ENCODE measurements around the gene KREMEN1. TPM values are rescaled to one million over a fixed set of nuclear protein-coding genes. Genes with fewer than 3 reads are reported as not detected.

The KREMEN1 gene
- total RNA-seq, 2 experiments from 2014 or later: 0.09 to 0.47 TPM

DNA sequence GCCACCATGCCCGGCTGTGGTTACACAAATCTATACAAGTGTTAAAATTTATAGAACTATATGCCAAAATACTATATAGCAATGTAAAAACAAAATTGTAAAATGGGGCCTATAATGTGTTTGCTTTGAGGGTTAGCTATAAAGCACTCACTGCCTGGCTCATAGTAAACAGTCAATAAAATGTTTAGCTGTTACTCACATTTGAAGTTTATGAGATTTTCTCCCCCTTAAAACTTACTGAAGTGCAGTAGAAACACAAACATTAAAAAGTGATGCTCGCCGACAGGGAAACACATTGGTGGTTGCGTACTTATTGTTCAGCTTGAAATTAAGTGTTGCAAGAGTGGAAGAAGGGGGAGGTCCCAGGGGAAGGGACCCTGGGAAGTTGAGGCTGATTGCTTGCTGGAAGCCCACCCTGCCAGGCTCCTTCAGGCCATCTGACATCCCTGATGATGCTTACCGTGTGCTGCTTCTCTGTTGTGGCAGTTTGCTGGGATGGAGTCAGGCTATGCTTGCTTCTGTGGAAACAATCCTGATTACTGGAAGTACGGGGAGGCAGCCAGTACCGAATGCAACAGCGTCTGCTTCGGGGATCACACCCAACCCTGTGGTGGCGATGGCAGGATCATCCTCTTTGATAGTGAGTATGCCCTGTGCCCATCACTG, 52.1 kb downstream of the KREMEN1 start:
- DNase-seq (peak; percentile 15), ATAC-seq (no peak)
- H3K27ac Mint-ChIP-seq: no peak overlapping the region
- CTCF ChIA-PET: interaction anchor here (0.9 kb wide), 1 partner anchor 13 kb away, joined by 3 read pairs; no protein-coding TSS in a partner anchor
- H3K36me3 Mint-ChIP-seq: peaks cover 12% of the 10 kb centered on the region
- peaks cover 33% of the 10 kb centered on the region for H3K4me1 Mint-ChIP-seq
- H3K9me3 Mint-ChIP-seq (ENCODE audit: low read depth): no peaks in the 10 kb centered on the region
- H3K4me3 Mint-ChIP-seq: no peak overlapping the region
- peaks cover 6% of the 10 kb centered on the region for H3K27me3 Mint-ChIP-seq

- CTCF ChIA-PET: interaction anchor here (0.9 kb wide), 1 partner anchor 13 kb away, joined by 3 read pairs; no protein-coding TSS in a partner anchor
- no peak overlapping the region for H3K27ac Mint-ChIP-seq
- peaks cover 33% of the 10 kb centered on the region for H3K4me1 Mint-ChIP-seq
- H3K36me3 Mint-ChIP-seq: peaks cover 10% of the 10 kb centered on the region
- ATAC-seq: no peak
- peaks cover 6% of the 10 kb centered on the region for H3K27me3 Mint-ChIP-seq
- peak; percentile 21 for DNase-seq
- H3K4me3 Mint-ChIP-seq: no peak overlapping the region
- H3K9me3 Mint-ChIP-seq (ENCODE audit: low read depth): no peaks in the 10 kb centered on the region
Observed at GRCh38 chr22:29125443-29125778, 52.6 kb downstream of the KREMEN1 start.

GRCh38 chr22:29125844-29126243, 53.0 kb downstream of the KREMEN1 start:
- Mint-ChIP-seq H3K27ac (no peak overlapping the region), H3K4me1 (peaks cover 30% of the 10 kb centered on the region), H3K4me3 (no peak overlapping the region), H3K27me3 (peaks cover 8% of the 10 kb centered on the region), H3K36me3 (peaks cover 9% of the 10 kb centered on the region), H3K9me3 (ENCODE audit: low read depth) (no peaks in the 10 kb centered on the region)
- peak; percentile 39 for DNase-seq
- CTCF ChIA-PET: interaction anchor here (0.9 kb wide), 1 partner anchor 14 kb away, joined by 3 read pairs; no protein-coding TSS in a partner anchor
- ATAC-seq: no peak

- Mint-ChIP-seq H3K4me3 (no peak overlapping the region), H3K27ac (no peak overlapping the region), H3K9me3 (ENCODE audit: low read depth) (no peaks in the 10 kb centered on the region), H3K4me1 (peaks cover 23% of the 10 kb centered on the region), H3K27me3 (peaks cover 9% of the 10 kb centered on the region), H3K36me3 (peaks cover 9% of the 10 kb centered on the region)
- no peak for ATAC-seq
- no peak for DNase-seq
- CTCF ChIA-PET: no interaction called here
Observed at GRCh38 chr22:29126670-29127395, 54.0 kb downstream of the KREMEN1 start.

DNA sequence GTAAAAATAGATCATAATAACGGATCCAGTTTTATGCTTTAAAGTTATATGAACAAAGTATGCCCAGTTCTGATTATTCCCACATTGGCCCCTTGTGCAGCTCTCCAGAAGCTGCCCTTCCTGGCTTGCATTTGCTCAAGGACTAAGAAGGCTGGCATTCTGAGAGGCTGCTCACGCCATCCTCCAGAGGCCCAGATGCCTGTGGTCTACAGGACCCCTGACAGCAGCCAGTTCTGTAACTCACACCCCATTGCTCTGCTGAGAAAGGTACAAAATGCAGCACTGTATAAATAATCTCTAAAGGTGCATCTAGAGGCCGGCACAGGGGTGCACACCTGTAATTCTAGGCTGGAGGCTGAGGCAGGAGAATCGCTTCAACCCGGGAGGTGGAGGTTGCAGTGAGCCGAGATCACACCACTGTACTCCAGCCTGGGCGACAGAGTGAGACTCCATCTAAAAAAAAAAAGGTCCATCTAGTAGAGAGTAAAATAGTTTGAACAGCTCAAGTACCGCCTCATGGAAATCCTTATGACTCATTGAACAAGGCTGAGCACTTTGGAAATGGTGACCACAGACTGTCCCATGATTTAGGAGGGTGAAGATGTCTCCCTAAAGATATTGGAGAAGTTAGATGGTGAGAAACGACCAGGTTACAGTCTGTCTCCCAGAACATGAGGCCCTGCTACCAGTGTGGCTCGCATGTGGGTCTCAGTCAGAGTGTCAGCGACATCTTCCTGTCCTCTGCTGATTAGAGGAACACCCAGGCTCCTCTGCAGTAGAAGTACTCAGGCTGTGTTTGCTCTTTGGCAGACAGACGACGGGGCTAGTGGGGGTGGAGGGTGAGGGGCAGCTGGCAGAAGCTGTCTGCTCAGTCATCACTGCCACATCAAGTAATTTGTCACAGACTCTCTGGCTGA, 56.3 kb downstream of the KREMEN1 start:
- CTCF ChIA-PET: no interaction called here
- Mint-ChIP-seq H3K4me1 (peaks cover 17% of the 10 kb centered on the region), H3K27ac (no peak overlapping the region), H3K36me3 (peaks cover 1% of the 10 kb centered on the region), H3K27me3 (peaks cover 20% of the 10 kb centered on the region), H3K4me3 (no peak overlapping the region), H3K9me3 (ENCODE audit: low read depth) (no peaks in the 10 kb centered on the region)
- peak; percentile 39 for DNase-seq
- peak; percentile 9 for ATAC-seq

- no peak overlapping the region for H3K27ac Mint-ChIP-seq
- no peak for ATAC-seq
Observed at GRCh38 chr22:29129808-29130140, 56.9 kb downstream of the KREMEN1 start.

GRCh38 chr22:29130476-29130875, 57.6 kb downstream of the KREMEN1 start:
- peaks cover 2% of the 10 kb centered on the region for H3K36me3 Mint-ChIP-seq
- ATAC-seq (no peak), DNase-seq (peak; percentile 15)
- no peak overlapping the region for H3K4me3 Mint-ChIP-seq
- peaks cover 33% of the 10 kb centered on the region for H3K27me3 Mint-ChIP-seq
- no peak overlapping the region for H3K27ac Mint-ChIP-seq
- CTCF ChIA-PET: interaction anchor here (1.1 kb wide), 1 partner anchor 8 kb away, joined by 3 read pairs; no protein-coding TSS in a partner anchor
- no peaks in the 10 kb centered on the region for H3K9me3 Mint-ChIP-seq (ENCODE audit: low read depth)
- H3K4me1 Mint-ChIP-seq: peaks cover 17% of the 10 kb centered on the region

More at GRCh38 chr22:29129808-29130140, 56.9 kb downstream of the KREMEN1 start:
- CTCF ChIA-PET: no interaction called here
- peaks cover 2% of the 10 kb centered on the region for H3K36me3 Mint-ChIP-seq
- peaks cover 26% of the 10 kb centered on the region for H3K27me3 Mint-ChIP-seq
- no peak overlapping the region for H3K4me3 Mint-ChIP-seq
- DNase-seq: peak; percentile 34
- H3K9me3 Mint-ChIP-seq (ENCODE audit: low read depth): no peaks in the 10 kb centered on the region
- peaks cover 17% of the 10 kb centered on the region for H3K4me1 Mint-ChIP-seq

DNA sequence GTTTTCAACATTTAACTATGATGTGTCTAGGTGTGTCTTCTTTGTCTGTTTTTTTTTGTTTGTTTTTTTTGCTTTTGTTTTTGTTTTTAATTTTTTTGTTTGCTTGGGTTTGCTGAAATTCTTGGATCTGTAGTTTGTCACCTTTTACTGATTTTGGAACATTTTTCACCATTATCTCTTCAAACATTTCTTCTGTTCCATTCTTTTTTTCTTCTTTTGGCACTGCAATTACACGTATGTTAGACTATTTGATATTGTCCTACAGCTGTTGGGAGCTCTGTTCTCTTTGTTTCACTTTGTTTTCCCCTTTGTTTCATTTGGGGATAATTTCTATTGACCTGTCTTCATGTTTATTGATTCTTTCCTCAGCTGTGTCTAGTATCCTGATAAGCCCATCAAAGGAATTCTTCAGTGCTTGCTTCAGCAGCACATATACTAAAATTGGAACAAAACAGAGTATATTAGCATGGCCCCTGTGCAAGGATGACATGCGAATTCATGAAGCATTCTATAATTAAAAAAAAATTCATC, 60.8 kb downstream of the KREMEN1 start:
- no peaks in the 10 kb centered on the region for H3K9me3 Mint-ChIP-seq (ENCODE audit: low read depth)
- CTCF ChIA-PET: interaction anchor here (0.7 kb wide), 1 partner anchor 551 kb away, joined by 3 read pairs; no protein-coding TSS in a partner anchor
- H3K36me3 Mint-ChIP-seq: peaks cover 2% of the 10 kb centered on the region
- no peak overlapping the region for H3K4me3 Mint-ChIP-seq
- ATAC-seq (no peak), DNase-seq (no peak)
- H3K27me3 Mint-ChIP-seq: peaks cover 48% of the 10 kb centered on the region
- H3K4me1 Mint-ChIP-seq: peaks cover 6% of the 10 kb centered on the region
- H3K27ac Mint-ChIP-seq: no peak overlapping the region

DNA sequence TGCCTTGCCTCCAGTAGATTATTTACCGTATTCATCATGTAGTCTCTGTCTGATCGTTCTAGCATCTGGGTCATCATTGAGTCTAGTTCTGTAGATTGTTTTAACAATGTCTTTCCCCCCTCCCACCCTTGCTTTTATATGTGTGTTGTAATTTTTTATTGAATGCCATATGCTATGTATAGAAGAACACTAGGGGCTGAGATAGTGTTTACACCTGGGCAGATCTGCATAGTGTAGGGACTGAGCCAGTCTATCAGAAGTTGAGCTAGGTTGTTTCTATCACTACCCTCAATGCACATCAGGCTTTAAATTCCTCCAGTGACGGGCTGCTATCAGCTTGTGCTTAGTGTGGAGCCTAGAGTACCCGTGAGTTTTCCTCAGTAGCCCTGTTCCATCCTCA, 61.6 kb downstream of the KREMEN1 start:
- ATAC-seq: no peak
- CTCF ChIA-PET: interaction anchor here (1.0 kb wide), 1 partner anchor 20 kb away, joined by 3 read pairs; no protein-coding TSS in a partner anchor

DNA sequence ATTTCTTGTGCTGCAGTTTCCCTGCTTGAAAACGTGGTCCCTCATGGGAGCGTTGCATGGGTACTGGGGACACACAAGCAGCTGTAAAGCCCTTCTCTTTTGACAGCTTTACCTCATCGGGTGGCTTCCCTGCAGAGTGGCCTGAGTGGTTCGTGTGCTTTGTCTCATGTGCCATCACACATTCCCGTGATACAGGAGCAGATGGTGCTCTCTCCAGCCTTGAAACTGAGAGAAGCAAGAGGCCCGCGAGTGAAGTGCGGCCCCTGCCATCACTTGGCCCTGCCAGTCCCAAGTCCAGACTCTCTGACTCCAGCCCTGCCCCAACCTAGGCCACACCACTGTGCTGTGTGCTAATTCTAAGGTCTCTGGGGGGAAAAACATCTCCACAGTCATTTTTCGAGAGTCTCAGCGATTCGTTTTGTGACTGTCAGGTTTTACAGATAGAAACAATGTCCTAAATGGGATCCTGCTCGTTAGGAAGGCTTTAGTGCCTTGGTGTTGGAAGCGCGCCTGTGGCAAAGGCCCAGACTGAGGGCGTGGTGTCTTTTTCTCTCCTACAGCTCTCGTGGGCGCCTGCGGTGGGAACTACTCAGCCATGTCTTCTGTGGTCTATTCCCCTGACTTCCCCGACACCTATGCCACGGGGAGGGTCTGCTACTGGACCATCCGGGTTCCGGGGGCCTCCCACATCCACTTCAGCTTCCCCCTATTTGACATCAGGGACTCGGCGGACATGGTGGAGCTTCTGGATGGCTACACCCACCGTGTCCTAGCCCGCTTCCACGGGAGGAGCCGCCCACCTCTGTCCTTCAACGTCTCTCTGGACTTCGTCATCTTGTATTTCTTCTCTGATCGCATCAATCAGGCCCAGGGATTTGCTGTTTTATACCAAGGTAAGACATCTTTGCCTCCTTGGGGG, 64.2 kb downstream of the KREMEN1 start:
- H3K4me1 Mint-ChIP-seq: peaks cover 15% of the 10 kb centered on the region
- no peak overlapping the region for H3K27ac Mint-ChIP-seq
- peak; percentile 39 for DNase-seq
- peaks cover 55% of the 10 kb centered on the region for H3K27me3 Mint-ChIP-seq
- CTCF ChIA-PET: no interaction called here
- H3K36me3 Mint-ChIP-seq: peaks cover 2% of the 10 kb centered on the region
- H3K4me3 Mint-ChIP-seq: no peak overlapping the region
- no peak for ATAC-seq
- H3K9me3 Mint-ChIP-seq (ENCODE audit: low read depth): no peaks in the 10 kb centered on the region

More for the DNA sequence above, 61.6 kb downstream of the KREMEN1 start:
- peaks cover 6% of the 10 kb centered on the region for H3K4me1 Mint-ChIP-seq
- H3K9me3 Mint-ChIP-seq (ENCODE audit: low read depth): no peaks in the 10 kb centered on the region
- H3K27me3 Mint-ChIP-seq: peaks cover 53% of the 10 kb centered on the region
- peaks cover 2% of the 10 kb centered on the region for H3K36me3 Mint-ChIP-seq
- H3K27ac Mint-ChIP-seq: no peak overlapping the region
- no peak overlapping the region for H3K4me3 Mint-ChIP-seq
- no peak for DNase-seq

- ATAC-seq (no peak), DNase-seq (peak; percentile 27)
- Mint-ChIP-seq H3K9me3 (ENCODE audit: low read depth) (no peaks in the 10 kb centered on the region), H3K4me1 (peaks cover 13% of the 10 kb centered on the region), H3K4me3 (no peak overlapping the region), H3K27me3 (peaks cover 53% of the 10 kb centered on the region), H3K27ac (no peak overlapping the region), H3K36me3 (peaks cover 2% of the 10 kb centered on the region)
- CTCF ChIA-PET: interaction anchor here (1.0 to 1.1 kb wide), 2 partner anchors 15 to 20 kb away, joined by 3 read pairs; no protein-coding TSS in a partner anchor
Observed at GRCh38 chr22:29138556-29139305, 65.9 kb downstream of the KREMEN1 start.
